SK-MEL-5 (cell line): Measurements from ENCODE around the gene RASL11A. TPM values are rescaled to one million over a fixed set of nuclear protein-coding genes. Genes with fewer than 3 reads are reported as not detected.
A peak's percentile ranks its signal among the peaks of the same experiment; 100 is the strongest.
"Not testable (repeated sequence)": the region's sequence is repeated elsewhere in the genome, so short reads cannot be mapped to it uniquely, and the experiment has no call there.

ENCODE experiments used
- DNase-seq: peaks from one replicate; pipeline ENCODE4 v3.0.0-alpha.2; 2016; ENCODE audit warnings: low read depth, low spot score
- in situ Hi-C: cut with HindIII; loops from 2 replicates; pipeline ENCODE4 v1.10.0; 2016; ENCODE audit warnings: low sequenced_read_pairs, high pct_unique_total_duplicates, low pct_unique_long_range_greater_than_20kb
- small RNA-seq, 2 experiments: library from RNA; depleted of rRNA; stranded (forward); fragments of <200 nt; gene quantifications; one replicate each; pipeline ENCODE3, GENCODE V24; 2014
- total RNA-seq: library from RNA; depleted of rRNA; stranded (reverse); fragments of >200 nt; shearing (Covaris generic); gene quantifications from 2 replicates; pipeline ENCODE4 v1.2.3, GENCODE V29; 2014; rRNA removed

The RASL11A gene
- total RNA-seq, 1 experiment from 2014 or later: 1.7 TPM

DNA sequence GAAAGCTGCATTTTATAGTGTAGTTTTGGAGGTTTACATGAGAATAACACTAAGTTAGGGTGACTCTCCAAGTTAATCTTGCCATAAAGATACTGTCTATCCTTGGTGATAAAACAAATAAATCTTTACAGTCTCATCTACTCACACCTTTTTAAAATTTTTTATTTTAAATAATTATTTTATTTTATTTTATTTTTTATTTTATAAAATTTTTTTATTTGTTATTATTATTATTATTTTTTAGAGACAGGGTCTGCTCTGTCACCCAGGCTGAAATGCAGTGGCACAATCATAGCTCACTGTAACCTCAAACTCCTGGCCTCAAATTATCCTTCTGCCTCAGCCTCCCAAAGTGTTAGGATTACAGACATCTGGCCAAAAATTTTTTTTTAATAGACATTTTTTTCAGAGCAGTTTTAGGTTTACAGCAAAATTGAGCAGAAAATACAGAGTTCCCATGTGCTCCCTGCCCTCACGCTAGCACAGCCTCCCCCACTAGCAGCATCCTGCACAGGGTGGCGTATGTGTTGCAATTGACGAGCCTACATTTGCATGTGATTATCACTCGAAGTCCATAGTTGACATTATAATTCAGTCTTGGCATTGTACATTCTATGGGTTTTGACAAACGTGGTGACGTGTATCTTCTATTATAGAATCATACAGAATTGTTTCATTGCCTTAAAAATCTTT, 41.0 kb downstream of the RASL11A start:
- in situ Hi-C loops: no loop called here

DNA sequence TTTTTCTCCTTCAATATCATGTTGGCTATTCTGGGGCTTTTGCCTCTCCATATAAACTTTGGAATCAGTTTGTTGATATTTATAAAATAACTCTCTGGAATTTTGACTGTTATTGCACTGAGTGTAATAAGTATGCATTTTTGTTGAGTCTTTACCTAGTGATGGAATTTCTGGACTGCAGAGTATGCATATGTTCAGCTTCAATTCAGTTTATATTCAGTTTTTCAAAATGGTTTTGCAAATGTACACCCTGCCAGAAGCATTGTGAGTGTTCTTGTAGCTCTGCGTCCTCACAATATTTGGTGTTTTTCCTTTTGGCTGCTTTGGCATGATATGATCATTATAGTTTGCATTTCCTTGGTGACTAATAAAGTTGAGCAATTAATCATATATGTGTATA, 43.1 kb downstream of the RASL11A start:
- no peak for DNase-seq
- in situ Hi-C loops: no loop called here

More for the DNA sequence above, 41.0 kb downstream of the RASL11A start:
- no peak for DNase-seq

DNA sequence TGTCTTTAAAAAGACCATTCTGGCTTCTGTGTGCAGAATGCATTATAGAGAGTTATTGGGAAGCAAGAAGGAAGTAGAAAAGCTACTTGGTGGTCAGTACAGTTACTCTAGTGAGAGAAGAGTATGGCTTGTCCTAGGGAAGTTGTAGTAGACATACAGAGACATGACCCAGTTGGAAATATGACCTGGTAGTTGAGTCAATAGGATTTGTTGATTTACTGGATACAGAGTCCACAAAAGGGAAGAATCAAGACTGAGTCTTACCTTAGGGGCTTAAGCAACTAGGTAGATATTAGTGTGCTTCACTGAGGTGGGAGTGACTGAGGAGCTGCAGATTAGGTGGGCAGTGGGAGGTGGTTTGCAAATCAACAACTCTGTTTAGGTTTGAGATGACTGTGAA, 48.8 kb downstream of the RASL11A start:
- in situ Hi-C loops: no loop called here
- no peak for DNase-seq

DNA sequence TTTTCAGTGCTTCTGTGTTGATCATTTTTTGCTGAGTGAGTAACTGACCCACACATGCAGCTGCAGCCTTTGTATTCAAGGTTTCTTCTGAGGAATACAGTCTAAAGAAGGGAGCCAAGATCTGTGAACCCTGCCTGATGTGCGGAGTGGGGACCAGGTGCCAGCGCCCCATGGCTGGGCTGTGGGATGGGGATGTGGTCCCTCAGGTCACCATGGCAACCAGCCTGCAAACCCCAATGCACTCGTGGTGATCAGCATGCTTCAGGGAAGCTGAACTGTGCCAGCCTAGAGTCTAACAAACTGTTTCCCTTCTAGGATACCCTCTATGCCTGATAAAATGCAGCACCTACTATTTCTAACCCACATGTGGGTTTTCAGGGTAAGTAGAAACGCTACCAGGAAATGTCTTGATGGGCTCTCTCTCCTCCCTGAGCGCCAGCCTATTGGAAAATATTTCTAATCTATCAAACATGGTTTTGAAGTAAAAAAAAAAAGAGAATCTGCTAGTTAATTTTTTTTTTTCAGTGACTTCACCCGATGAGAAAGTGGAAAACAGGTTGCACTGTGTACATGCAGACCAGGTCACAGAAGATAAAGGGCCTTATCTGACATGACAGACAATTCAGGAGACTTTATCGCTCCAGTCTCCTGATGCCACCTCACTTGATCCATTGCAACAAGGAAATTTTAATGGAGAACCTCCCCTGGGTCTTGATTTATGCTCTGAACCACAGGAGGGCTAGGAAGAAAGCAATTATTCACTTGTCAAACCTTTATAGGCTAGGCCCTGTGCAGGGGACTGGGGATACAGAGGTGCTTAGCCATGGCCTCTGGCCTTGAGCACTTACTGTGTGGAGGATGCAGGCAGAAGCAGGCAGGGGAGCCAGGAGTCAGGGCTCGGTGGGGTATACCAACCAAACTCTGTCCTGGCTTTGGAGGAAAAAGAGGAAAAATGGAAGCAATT, 51.1 kb downstream of the RASL11A start:
- in situ Hi-C loops: no loop called here
- no peak for DNase-seq

DNA sequence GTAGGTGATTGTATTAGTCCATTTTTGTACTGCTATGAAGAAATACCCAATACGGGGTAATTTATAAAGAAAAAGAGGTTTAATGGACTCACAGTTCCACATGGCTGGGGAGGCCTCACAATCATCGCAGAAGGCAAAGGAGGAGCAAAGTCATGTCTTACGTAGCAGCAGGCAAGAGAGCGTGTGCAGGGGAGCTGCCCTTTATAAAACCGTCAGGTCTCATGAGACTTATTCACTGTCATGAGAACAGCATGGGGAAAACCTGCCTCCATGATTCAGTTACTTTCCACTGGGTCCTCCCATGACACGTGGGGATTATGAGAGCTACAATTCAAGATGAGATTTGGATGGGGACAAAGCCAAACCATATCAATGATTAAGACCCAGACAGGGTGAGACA, 51.8 kb downstream of the RASL11A start:
- in situ Hi-C loops: not testable (repeated sequence)
- DNase-seq: peak; percentile 55

Small RNA genes lying within 50 kb of the gene (small RNA-seq; reads per million reads assigned to genes)
- gene SNORA27: 0 reads per million in 2 experiments
- gene SNORD102: 0 reads per million in 2 experiments

Other genes starting within 250 kb of the RASL11A start
- gene USP12, start 99.0 kb upstream of the RASL11A start, total RNA-seq: 20.7 and 25.8 TPM in 2 replicates
- 1,344 and 1,559 TPM in 2 replicates for gene RPL21, start 19.3 kb upstream of the RASL11A start, total RNA-seq
- 284 and 304 TPM in 2 replicates for gene GTF3A, start 153.8 kb downstream of the RASL11A start, total RNA-seq
- 66.0 and 70.2 TPM in 2 replicates for gene MTIF3, start 179.7 kb downstream of the RASL11A start, total RNA-seq